ENCODE results near the gene ALLC.

DNA sequence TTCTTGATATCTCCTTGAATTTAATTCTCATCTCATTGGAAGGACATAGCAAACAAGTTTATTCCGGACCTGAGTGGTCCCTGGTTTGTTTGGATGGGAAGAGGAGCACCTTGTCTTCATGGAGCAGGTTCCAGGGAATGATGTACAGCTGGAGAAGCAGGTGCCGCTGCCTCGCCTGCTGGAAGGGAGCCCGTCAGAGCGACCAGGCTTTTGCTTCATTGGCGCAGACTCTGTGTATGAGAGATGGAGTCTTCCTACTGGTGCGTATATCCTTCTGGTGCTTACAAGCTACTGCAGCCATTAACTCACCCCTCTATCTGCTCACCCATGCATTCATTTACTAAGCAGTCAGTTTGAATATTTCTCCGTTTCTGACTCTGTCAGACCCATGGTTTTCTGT, 11.6 kb upstream of the ALLC start:
- TF ChIP-seq, protein P1, sequence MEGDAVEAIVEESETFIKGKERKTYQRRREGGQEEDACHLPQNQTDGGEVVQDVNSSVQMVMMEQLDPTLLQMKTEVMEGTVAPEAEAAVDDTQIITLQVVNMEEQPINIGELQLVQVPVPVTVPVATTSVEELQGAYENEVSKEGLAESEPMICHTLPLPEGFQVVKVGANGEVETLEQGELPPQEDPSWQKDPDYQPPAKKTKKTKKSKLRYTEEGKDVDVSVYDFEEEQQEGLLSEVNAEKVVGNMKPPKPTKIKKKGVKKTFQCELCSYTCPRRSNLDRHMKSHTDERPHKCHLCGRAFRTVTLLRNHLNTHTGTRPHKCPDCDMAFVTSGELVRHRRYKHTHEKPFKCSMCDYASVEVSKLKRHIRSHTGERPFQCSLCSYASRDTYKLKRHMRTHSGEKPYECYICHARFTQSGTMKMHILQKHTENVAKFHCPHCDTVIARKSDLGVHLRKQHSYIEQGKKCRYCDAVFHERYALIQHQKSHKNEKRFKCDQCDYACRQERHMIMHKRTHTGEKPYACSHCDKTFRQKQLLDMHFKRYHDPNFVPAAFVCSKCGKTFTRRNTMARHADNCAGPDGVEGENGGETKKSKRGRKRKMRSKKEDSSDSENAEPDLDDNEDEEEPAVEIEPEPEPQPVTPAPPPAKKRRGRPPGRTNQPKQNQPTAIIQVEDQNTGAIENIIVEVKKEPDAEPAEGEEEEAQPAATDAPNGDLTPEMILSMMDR (IDR thresholded peaks at IDR 0.05): no peak
- no peak for TF ChIP-seq EZH2 (IDR thresholded peaks at IDR 0.05; ENCODE audit: borderline replicate concordance, insufficient read depth, low read depth, low read length, poor library complexity, severe bottlenecking)
